CD4-positive, alpha-beta T cell treated with Interleukin-17A for 4 hours (primary cell): ENCODE results near the gene MRM1.

Experiments
- DNase-seq: peaks from one replicate; pipeline ENCODE4 v3.0.0-alpha.2; 2020; ENCODE audit warnings: mixed read lengths

Gene MRM1

GRCh38 chr17:36632916-36633771, 31.8 kb downstream of the MRM1 start:
- DNase-seq: no peak

GRCh38 chr17:36640346-36640745, 39.0 kb downstream of the MRM1 start:
- no peak for DNase-seq

GRCh38 chr17:36640836-36641235, 39.5 kb downstream of the MRM1 start:
- no peak for DNase-seq

GRCh38 chr17:36641331-36641876, 40.0 kb downstream of the MRM1 start:
- no peak for DNase-seq

GRCh38 chr17:36641877-36642845, 40.8 kb downstream of the MRM1 start:
- no peak for DNase-seq

GRCh38 chr17:36643086-36643685, 41.8 kb downstream of the MRM1 start:
- DNase-seq: no peak

- DNase-seq: no peak
Observed at GRCh38 chr17:36645422-36645821, 44.0 kb downstream of the MRM1 start.

GRCh38 chr17:36647636-36648035, 46.3 kb downstream of the MRM1 start:
- DNase-seq: no peak

GRCh38 chr17:36650096-36650775, 48.9 kb downstream of the MRM1 start:
- DNase-seq: no peak

GRCh38 chr17:36653374-36653773, 52.0 kb downstream of the MRM1 start:
- no peak for DNase-seq

- no peak for DNase-seq
Observed at GRCh38 chr17:36653856-36654255, 52.5 kb downstream of the MRM1 start.

GRCh38 chr17:36655726-36656125, 54.3 kb downstream of the MRM1 start:
- no peak for DNase-seq

GRCh38 chr17:36657390-36657762, 56.0 kb downstream of the MRM1 start:
- no peak for DNase-seq

- DNase-seq: peak; percentile 23
Observed at GRCh38 chr17:36657763-36658490, 56.5 kb downstream of the MRM1 start.
